K562 (cell line): ENCODE measurements around the gene TRMT1. TPM values are rescaled to one million over a fixed set of nuclear protein-coding genes. Genes with fewer than 3 reads are reported as not detected.

Source experiments
- ATAC-seq: fragments of 200-7000 bp; cut with Tn5 transposase; 3 replicates; pipeline ENCODE4 v1.9.1; 2020; ENCODE audit warnings: moderate library complexity
- BruUV-seq: library from RNA; stranded (reverse); fragments of 400-500 nt; replicated peaks from 2 replicates; lab custom pipeline; 2021; lab: Mats Ljungman, UMichigan
- CTCF ChIA-PET: fragments of 300-600 bp; formaldehyde crosslinking; extraction: SDS; loops from one replicate; lab custom pipeline; 2021; ENCODE audit warnings: low intra/inter-chr PET ratio; lab: Yijun Ruan, JAX
- POLR2A ChIA-PET: fragments of 300-600, 350-650 bp; sonication (Branson Sonifier 250); formaldehyde crosslinking; extraction: SDS; loops from one replicate; lab custom pipeline; 2021; ENCODE audit warnings: antibody characterized with exemption, inconsistent platforms; lab: Yijun Ruan, JAX
- DNase-seq, 4 experiments: peaks; one replicate each; pipeline versions ENCODE4 v3.0.0 to v3.0.0-alpha.2; 2011 to 2018; ENCODE audit warnings: low spot score in 3 of 4, mixed read lengths in 3 of 4; ENCODE audit errors: extremely low read depth in 1 of 4
- FAIRE-seq: peaks from 2 replicates; lab custom pipeline; 2011; peaks lifted over from hg19 to GRCh38; lab: Jason Lieb, UNC
- H2AFZ ChIP-seq: 2 replicates; pipeline ENCODE4 v1.6.0; 2011; ENCODE audit warnings: low read depth, low read length, control low read depth, inconsistent platforms
- H3K27ac ChIP-seq: fragments of 200-600 bp; 3 replicates; pipeline ENCODE4 v1.8.0; 2011; ENCODE audit warnings: low read depth, mild to moderate bottlenecking, control low read depth, inconsistent platforms, low read length, moderate library complexity, mixed read lengths; ENCODE audit errors: extremely low read depth
- H3K27me3 ChIP-seq, 2 experiments: fragments of 300-600 bp in 1 of 2; 2 replicates in 1 of 2; 3 replicates in 1 of 2; pipeline versions ENCODE4 v1.6.0 to v1.8.0; 2011; ENCODE audit warnings: inconsistent platforms in 2 of 2, low read length in 2 of 2, mild to moderate bottlenecking in 1 of 2, mixed read lengths in 1 of 2, moderate library complexity in 1 of 2; ENCODE audit not compliant: control insufficient read depth in 2 of 2, insufficient read depth in 2 of 2
- H3K36me3 ChIP-seq: fragments of 300-600 bp; 3 replicates; pipeline ENCODE4 v1.8.0; 2011; ENCODE audit warnings: mild to moderate bottlenecking, low read length, inconsistent platforms; ENCODE audit not compliant: control insufficient read depth, insufficient read depth
- H3K4me1 ChIP-seq, 2 experiments: fragments of 200-600 bp in 1 of 2; replicated peaks in 1 of 2; 2 replicates in 1 of 2; 3 replicates in 1 of 2; pipeline versions ENCODE4 v1.5.1 to v1.8.0; 2011; ENCODE audit warnings: inconsistent platforms in 2 of 2, low read length in 2 of 2, mild to moderate bottlenecking in 1 of 2, mixed read lengths in 1 of 2, moderate library complexity in 1 of 2; ENCODE audit not compliant: control insufficient read depth in 2 of 2, insufficient read depth in 2 of 2
- H3K4me2 ChIP-seq: 2 replicates; pipeline ENCODE4 v1.6.1; 2011; ENCODE audit warnings: low read length, control low read depth, inconsistent platforms, mixed read lengths; ENCODE audit not compliant: insufficient read depth
- H3K4me3 ChIP-seq: fragments of 200-600 bp; sonication (generic), shearing (Covaris generic); 2 replicates; pipeline ENCODE4 v1.5.1; 2016; ENCODE audit warnings: control low read depth, inconsistent platforms
- H3K79me2 ChIP-seq: fragments of 200-600 bp; 3 replicates; pipeline ENCODE4 v1.8.0; 2011; ENCODE audit warnings: low read length, inconsistent platforms; ENCODE audit not compliant: control insufficient read depth, insufficient read depth
- H3K9ac ChIP-seq, 2 experiments: 2 replicates each; pipeline versions ENCODE4 v1.6.0 to v1.6.1; 2011; ENCODE audit warnings: low read depth in 2 of 2, low read length in 2 of 2, control low read depth in 1 of 2, inconsistent platforms in 1 of 2, mild to moderate bottlenecking in 1 of 2, mixed read lengths in 1 of 2; ENCODE audit not compliant: insufficient read depth in 1 of 2
- H3K9me1 ChIP-seq: one replicate; pipeline ENCODE4 v1.6.0; 2011; ENCODE audit warnings: inconsistent platforms, mild to moderate bottlenecking, low read length, moderate library complexity; ENCODE audit not compliant: control insufficient read depth, insufficient read depth
- H3K9me3 ChIP-seq: replicated peaks from 2 replicates; pipeline ENCODE4 v1.5.1; 2011; ENCODE audit warnings: low read depth, low read length, inconsistent platforms; ENCODE audit not compliant: control insufficient read depth, insufficient read depth
- H4K20me1 ChIP-seq: replicated peaks from 2 replicates; pipeline ENCODE4 v1.6.1; 2011; ENCODE audit warnings: low read length, inconsistent platforms, mixed read lengths; ENCODE audit not compliant: control insufficient read depth, insufficient read depth
- CREM ChIP-seq: IDR thresholded peaks from 2 replicates; pipeline ENCODE4 v1.6.1; 2014; ENCODE audit warnings: antibody characterized with exemption, low read depth
- EGR1 ChIP-seq: fragments of 450-650 bp; conservative IDR thresholded peaks from 2 replicates; pipeline ENCODE4 v1.6.1; 2017; ENCODE audit warnings: mild to moderate bottlenecking
- EWSR1 ChIP-seq: fragments of 450-650 bp; IDR thresholded peaks from 2 replicates; pipeline ENCODE4 v1.6.1; 2018; ENCODE audit warnings: borderline replicate concordance, mild to moderate bottlenecking, low read depth, moderate library complexity; ENCODE audit not compliant: partially characterized antibody
- GTF2F1 ChIP-seq: IDR thresholded peaks from 2 replicates; pipeline ENCODE4 v1.6.1; 2011; ENCODE audit warnings: low read depth, low read length, improper control_type of control experiment
- POLR2A ChIP-seq: fragments of 450-650 bp; conservative IDR thresholded peaks from 2 replicates; pipeline ENCODE4 v1.6.1; 2016
- POLR2G ChIP-seq: fragments of 200-400 bp; formaldehyde crosslinking; IDR thresholded peaks from 2 replicates; pipeline ENCODE4 v1.6.1; 2017; ENCODE audit warnings: low read depth, mild to moderate bottlenecking, antibody characterized with exemption, low read length, moderate library complexity
- PTBP1 ChIP-seq: fragments of 200-400 bp; formaldehyde crosslinking; IDR thresholded peaks from 2 replicates; pipeline ENCODE4 v1.6.1; 2017; ENCODE audit warnings: low read depth, low read length
- RBFOX2 ChIP-seq: fragments of 200-400 bp; formaldehyde crosslinking; IDR thresholded peaks from 2 replicates; pipeline ENCODE4 v1.6.1; 2017; ENCODE audit warnings: low read depth, mild to moderate bottlenecking, low read length, moderate library complexity
- RBM22 ChIP-seq: fragments of 200-400 bp; formaldehyde crosslinking; IDR thresholded peaks from 2 replicates; pipeline ENCODE4 v1.6.1; 2018; ENCODE audit warnings: low read length, low read depth; ENCODE audit not compliant: poor library complexity, severe bottlenecking
- SMAD2 ChIP-seq: fragments of 150-350 bp; IDR thresholded peaks from 2 replicates; pipeline ENCODE4 v1.6.1; 2014; ENCODE audit warnings: low read depth, mild to moderate bottlenecking, low read length
- TCF7 ChIP-seq: sonication (generic); IDR thresholded peaks from 2 replicates; pipeline ENCODE4 v1.6.1; 2016; ENCODE audit warnings: antibody characterized with exemption, borderline replicate concordance
- ZBTB7A ChIP-seq: IDR thresholded peaks from 2 replicates; pipeline ENCODE4 v1.6.1; 2011; ENCODE audit warnings: low read depth, mild to moderate bottlenecking, low read length, moderate library complexity, borderline replicate concordance; ENCODE audit not compliant: control insufficient read depth
- ZNF79 ChIP-seq: fragments of 250-450 bp; sonication (Bioruptor Pico); IDR thresholded peaks from 2 replicates; pipeline ENCODE4 v1.4.0; 2020; ENCODE audit warnings: low read depth, mild to moderate bottlenecking, moderate library complexity
- WGBS: fragments of 100-300 bp; shearing (Covaris generic); methylation state at CpG from one replicate; pipeline ENCODE4 v1.1.6; 2016; ENCODE audit warnings: low coverage, mixed read lengths; ENCODE audit not compliant: insufficient coverage; ENCODE audit errors: missing lambda C conversion rate; 5-methylcytosine and 5-hydroxymethylcytosine counted together
- in situ Hi-C: fragments of 300-500 bp; cut with MboI; formaldehyde crosslinking; loops from 4 replicates; pipeline ENCODE4 v1.15.0; 2018; ENCODE audit warnings: inconsistent platforms, mixed read lengths
- intact Hi-C: fragments of 100-400 bp; cut with micrococcal nuclease; formaldehyde crosslinking; loops from 2 replicates; pipeline ENCODE4 v1.14.2; 2022
- polyA plus RNA-seq, 8 experiments: library from polyadenylated mRNA; depleted of rRNA in 4 of 8; stranded (reverse) in 5 of 8; unstranded in 3 of 8; fragments of >200 nt; fragmentation: Nextera tagmentation in 2 of 8; fragmentation: Illumina TruSeq in 1 of 8; extraction: Ambion mirVana in 2 of 8; extraction: Trizol in 1 of 8; gene quantifications; 2 replicates each; pipeline versions ENCODE4 v1.2.1 to v1.2.3, GENCODE V29; 2011 to 2014; ENCODE audit warnings: inconsistent platforms in 1 of 8, missing spikeins in 1 of 8
- total RNA-seq, 7 experiments: library from RNA; depleted of rRNA in 6 of 7; stranded (reverse); fragments of >200 nt in 6 of 7; fragmentation: Illumina TruSeq in 2 of 7; extraction: Trizol in 2 of 7; gene quantifications; 2 replicates each; pipeline versions ENCODE4 v1.2.1 to v1.2.3, GENCODE V29; 2011 to 2021; ENCODE audit warnings: low replicate concordance in 1 of 7
- TF ChIP-seq, protein P1 (sequence below), 2 experiments: fragments of 450-650 bp; IDR thresholded peaks; 2 replicates each; pipeline ENCODE4 v1.6.1; 2016
- TF ChIP-seq, protein P2 (sequence below): sonication (generic); formaldehyde crosslinking; IDR thresholded peaks from 2 replicates; pipeline ENCODE4 v1.5.0; 2020; ENCODE audit warnings: missing genetic modification reagents
- TF ChIP-seq, protein P3 (sequence below): fragments of 150-350 bp; conservative IDR thresholded peaks from 2 replicates; pipeline ENCODE4 v1.6.1; 2014; ENCODE audit warnings: low read length
- TF ChIP-seq, protein P4 (sequence below): sonication (generic); formaldehyde crosslinking; IDR thresholded peaks from 2 replicates; pipeline ENCODE4 v1.8.0; 2022; ENCODE audit warnings: mild to moderate bottlenecking, missing genetic modification reagents

TRMT1 gene
- total and polyA plus RNA-seq, 9 of the 15 experiments (the other 6 are each of a cell fraction or from before 2014, with no cell fraction given), result 5.8 to 158 (median 54.3) TPM

DNA sequence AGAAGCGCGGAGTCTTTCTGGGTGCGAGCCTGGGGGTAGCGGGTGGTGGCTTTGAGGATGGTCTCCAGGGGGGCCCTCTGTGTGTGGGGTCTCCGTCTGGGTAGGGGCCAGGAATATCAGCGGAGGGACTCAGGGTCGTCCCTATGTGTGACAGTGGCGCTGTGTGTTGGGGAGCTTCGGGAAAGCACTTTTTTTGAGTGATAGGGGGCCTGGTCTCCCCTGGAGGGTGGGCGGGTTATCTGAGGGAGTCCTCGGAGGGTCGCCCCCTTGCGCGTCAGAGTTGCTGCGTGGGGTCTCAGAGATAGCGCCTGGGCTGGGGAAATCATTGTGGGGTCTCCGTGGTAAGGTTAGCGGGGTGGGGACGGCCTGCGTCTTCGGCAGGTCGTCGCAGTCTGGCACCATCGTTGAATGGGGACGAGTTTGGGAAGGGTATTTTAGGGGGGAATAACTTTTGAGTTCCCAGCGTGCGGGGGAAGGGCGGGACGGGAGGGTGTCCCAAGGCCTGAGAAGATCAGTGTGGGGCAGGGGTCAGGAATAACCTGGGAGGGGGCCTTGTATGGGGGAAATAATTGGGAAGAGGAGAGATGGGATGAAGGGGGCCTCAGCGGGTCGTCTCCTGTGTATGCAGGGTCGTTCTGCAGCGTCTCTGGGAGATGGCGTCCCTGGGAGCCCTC is 34.5 kb upstream of the TRMT1 start:
- ChIA-PET POLR2A (interaction anchor here (1.2 to 2.3 kb wide), 4 partner anchors 14 to 273 kb away, joined by 3 to 6 read pairs (median 4); partner anchors contain the start of gene KLF1), CTCF (no interaction called here)
- 1% methylated on average over 22 of the region's 34 CpGs for WGBS
- TSS peak; percentile 51 for BruUV-seq
- Histone ChIP-seq H4K20me1 (peaks cover 23% of the 10 kb centered on the region), H3K9me1 (no peaks in the 10 kb centered on the region), H3K4me2 (peak overlapping the region; percentile 87), H3K79me2 (peaks cover 65% of the 10 kb centered on the region), H3K4me1 (peaks cover 12 to 66% of the 10 kb centered on the region in 2 experiments), H3K36me3 (peaks cover 14% of the 10 kb centered on the region; the same call in 1 of the 3 replicates), H3K27ac (peak overlapping the region; percentile 84), H3K27me3 (no peaks in the 10 kb centered on the region), H2AFZ (no peak overlapping the region), H3K9me3 (no peaks in the 10 kb centered on the region), H3K9ac (peak overlapping the region; percentile 91 to 96), H3K4me3 (peak overlapping the region; percentile 97)
- peak in 3 of 4 experiments; percentile 36 to 42 (median 39) for DNase-seq
- no peak for ATAC-seq
- intact Hi-C loops, result loop anchor here (2.0 to 5.0 kb wide), 3 partner anchors 32 to 48 kb away; partner anchors contain the start of genes LYL1 and NACC1
- FAIRE-seq, result no peak
- in situ Hi-C loops, result no loop called here
- TF ChIP-seq, protein P1, sequence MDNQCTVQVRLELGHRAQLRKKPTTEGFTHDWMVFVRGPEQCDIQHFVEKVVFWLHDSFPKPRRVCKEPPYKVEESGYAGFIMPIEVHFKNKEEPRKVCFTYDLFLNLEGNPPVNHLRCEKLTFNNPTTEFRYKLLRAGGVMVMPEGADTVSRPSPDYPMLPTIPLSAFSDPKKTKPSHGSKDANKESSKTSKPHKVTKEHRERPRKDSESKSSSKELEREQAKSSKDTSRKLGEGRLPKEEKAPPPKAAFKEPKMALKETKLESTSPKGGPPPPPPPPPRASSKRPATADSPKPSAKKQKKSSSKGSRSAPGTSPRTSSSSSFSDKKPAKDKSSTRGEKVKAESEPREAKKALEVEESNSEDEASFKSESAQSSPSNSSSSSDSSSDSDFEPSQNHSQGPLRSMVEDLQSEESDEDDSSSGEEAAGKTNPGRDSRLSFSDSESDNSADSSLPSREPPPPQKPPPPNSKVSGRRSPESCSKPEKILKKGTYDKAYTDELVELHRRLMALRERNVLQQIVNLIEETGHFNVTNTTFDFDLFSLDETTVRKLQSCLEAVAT (IDR thresholded peaks at IDR 0.05), result peak in 1 of 2 experiments; percentile 63; a peak in 1 of 4 replicates
- peak; percentile 46 for TF ChIP-seq RBM22
- peak; percentile 80 for TF ChIP-seq POLR2G
- peak; percentile 60; the same call in 1 of the 2 replicates for TF ChIP-seq POLR2A
- peak; percentile 76 for TF ChIP-seq RBFOX2
- TF ChIP-seq GTF2F1, result no peak
- no peak for TF ChIP-seq ZNF79 (CRISPR knock-in tag)
- no peak for TF ChIP-seq TCF7
- TF ChIP-seq PTBP1, result no peak
- no peak for TF ChIP-seq SMAD2
- TF ChIP-seq EWSR1, result no peak
- TF ChIP-seq, protein P2, sequence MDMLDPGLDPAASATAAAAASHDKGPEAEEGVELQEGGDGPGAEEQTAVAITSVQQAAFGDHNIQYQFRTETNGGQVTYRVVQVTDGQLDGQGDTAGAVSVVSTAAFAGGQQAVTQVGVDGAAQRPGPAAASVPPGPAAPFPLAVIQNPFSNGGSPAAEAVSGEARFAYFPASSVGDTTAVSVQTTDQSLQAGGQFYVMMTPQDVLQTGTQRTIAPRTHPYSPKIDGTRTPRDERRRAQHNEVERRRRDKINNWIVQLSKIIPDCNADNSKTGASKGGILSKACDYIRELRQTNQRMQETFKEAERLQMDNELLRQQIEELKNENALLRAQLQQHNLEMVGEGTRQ (CRISPR knock-in tag), result no peak
- TF ChIP-seq CREM, result peak; percentile 46; the same call in 1 of the 2 replicates
- TF ChIP-seq, protein P3, sequence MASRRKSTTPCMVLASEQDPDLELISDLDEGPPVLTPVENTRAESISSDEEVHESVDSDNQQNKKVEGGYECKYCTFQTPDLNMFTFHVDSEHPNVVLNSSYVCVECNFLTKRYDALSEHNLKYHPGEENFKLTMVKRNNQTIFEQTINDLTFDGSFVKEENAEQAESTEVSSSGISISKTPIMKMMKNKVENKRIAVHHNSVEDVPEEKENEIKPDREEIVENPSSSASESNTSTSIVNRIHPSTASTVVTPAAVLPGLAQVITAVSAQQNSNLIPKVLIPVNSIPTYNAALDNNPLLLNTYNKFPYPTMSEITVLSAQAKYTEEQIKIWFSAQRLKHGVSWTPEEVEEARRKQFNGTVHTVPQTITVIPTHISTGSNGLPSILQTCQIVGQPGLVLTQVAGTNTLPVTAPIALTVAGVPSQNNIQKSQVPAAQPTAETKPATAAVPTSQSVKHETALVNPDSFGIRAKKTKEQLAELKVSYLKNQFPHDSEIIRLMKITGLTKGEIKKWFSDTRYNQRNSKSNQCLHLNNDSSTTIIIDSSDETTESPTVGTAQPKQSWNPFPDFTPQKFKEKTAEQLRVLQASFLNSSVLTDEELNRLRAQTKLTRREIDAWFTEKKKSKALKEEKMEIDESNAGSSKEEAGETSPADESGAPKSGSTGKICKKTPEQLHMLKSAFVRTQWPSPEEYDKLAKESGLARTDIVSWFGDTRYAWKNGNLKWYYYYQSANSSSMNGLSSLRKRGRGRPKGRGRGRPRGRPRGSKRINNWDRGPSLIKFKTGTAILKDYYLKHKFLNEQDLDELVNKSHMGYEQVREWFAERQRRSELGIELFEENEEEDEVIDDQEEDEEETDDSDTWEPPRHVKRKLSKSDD, result no peak
- TF ChIP-seq ZBTB7A, result peak; percentile 42
- TF ChIP-seq, protein P4, sequence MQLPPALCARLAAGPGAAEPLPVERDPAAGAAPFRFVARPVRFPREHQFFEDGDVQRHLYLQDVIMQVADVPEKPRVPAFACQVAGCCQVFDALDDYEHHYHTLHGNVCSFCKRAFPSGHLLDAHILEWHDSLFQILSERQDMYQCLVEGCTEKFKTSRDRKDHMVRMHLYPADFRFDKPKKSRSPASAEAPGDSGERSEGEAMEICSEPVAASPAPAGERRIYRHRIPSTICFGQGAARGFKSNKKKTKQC (CRISPR knock-in tag), result 0 out of 2 replicates have a peak, but pooled peaks have one; percentile 53
- peak; percentile 17; the same call in 1 of the 2 replicates for TF ChIP-seq EGR1
